GM19372 (cell line): ENCODE results near the gene LST1.
"Not testable (repeated sequence)": the region's sequence is repeated elsewhere in the genome, so short reads cannot be mapped to it uniquely, and the experiment has no call there.

ENCODE experiments used
- ATAC-seq: cut with Tn5 transposase; IDR thresholded peaks from one replicate; pipeline ENCODE4 v1.9.1; 2021; ENCODE audit warnings: mild to moderate bottlenecking, low read depth, moderate library complexity; ENCODE audit not compliant: unreplicated experiment

The LST1 gene

DNA sequence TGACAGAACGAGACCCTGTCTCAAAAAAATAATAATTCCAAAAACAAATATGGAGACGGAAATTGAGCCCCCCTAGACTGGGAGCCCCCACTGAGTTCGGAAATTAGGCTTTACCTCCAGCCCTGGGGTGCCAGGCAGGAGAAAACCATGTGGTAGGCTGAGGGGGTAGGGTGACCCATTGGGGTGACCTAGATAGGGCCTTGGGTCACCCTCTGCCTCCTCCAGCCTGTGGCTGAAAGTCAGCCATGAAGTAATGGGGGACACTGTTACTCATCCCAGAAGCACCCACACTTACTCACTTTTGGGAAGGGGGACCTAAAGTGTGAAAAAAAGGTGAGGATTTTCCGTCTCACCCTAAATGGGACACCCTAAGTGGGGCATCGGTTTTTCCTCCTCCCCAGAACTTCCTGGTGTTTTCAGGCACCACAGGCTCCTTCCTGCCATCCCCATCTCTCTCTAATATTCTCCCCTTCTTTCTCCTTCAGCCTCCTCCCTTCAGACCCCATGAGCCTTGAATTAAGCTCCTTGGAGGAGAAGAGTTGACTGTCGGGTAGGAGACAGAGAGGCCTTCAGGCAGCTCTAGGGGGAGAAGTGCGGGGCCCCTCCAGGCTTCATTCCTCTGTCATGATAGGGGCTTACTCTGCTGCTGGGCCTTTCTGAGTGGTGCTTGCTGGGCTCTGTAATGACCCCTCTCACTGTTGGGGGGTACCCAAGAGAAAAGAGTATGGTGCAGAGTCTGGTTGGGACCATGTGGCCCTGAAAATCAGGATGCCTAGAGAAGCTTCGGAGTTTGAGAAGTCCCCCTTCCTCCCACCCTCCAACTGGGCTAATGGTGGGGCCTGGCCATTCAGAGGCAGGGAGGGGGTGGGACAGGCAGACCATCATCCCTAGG lies 6.3 kb upstream of the LST1 start:
- no peak for ATAC-seq

DNA sequence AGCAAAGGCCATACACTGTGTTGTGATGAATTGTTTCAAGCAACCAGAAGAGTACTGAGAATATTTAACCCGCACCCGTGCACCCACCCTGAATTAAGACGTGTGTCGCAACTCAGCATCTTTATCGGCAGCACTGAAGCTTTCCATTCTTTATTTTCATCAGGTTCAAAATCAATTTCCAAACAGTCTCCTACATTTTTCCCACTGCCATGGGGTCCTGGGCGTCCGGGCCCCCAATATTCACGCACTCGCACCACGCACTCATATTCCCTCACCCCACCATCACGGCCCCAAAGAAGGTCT lies 5.7 kb upstream of the LST1 start:
- no peak for ATAC-seq

DNA sequence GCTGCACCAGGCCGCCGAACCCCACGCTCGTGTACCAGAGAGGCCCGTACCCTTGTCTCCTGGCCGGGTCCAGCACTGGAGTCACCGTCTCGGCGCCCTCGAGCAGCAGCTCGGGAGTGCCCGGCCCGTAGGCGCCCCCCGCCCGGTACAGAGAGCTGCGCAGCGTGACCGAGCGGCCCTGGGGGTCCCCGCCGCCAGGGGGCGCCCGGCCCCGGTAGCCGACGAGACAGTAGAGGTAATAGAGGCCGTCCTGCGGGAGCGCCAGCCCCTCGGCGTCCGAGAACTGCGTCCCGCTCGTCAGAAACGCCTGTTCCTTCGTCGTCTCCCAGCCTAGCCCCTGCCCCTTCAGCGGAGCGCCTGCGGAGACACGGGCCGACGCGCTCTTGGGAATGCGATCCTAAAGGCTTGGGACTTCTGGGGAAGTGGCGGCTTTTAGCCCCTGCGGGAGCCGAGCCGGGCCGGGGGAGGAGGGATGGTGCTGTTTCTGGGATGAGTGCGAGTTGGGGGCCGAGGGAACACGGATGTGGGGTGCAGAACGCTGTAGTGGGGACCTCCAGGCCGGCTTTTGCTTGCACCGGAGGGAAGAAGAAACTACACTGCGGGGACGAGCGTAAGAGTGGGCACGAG lies 5.2 kb upstream of the LST1 start:
- ATAC-seq, result no peak

DNA sequence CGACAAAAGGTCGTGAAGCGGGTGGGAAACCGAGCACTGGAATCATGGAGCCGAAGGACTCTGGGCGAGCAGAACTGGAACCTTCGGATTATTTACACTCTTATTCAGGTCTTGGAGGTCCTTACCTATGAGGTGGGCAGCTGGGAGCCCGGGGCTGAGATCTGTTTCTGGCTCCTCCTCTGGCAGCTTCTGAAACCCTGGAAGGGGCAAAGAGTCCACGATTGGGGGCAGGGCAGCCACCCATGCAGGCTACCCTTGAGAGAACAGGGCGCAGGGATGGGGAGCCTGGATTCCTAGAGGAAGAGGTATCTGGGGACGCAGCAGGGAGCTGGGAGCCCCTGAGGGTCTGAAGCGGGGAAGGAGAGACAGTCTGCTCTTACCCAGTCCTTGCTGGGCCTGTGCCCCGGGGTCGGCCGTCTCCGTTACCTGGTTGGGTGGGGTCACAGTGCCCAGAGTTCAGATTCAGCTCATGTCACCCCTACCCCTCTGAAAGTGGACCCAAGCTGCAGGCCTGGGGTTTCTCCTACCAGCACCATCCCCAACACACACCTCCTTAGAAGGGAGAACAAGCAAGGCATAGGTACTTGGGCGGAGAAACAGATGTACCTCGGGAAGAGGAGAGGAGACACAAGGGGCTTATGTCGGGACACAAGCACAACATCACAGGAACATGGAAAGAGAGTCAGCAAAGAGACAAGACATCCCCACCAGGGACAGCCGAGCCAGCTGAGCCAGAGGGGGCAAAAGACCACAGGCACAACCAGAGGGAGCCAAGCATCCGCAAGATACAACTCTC lies 4.4 kb upstream of the LST1 start:
- ATAC-seq, result no peak

DNA sequence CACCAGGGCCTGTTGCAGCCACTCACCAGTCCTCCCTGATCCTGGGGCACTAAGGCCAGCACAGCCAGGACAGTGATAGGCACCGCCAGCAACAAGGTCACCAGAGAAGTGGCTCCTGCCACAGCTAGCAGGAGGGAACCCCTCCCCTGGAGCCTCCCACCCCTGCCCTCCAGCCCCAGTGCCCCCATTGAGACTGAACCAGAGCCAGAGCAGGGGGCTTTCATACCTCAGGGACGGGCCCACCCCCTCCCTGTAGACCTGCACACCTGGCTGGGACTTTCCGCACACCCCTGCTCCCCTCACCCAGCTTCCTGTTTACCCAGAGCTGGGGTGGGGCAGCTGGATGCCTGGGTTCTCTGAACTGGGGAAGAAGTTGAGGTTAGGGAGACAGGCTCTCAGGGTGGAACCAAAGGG lies 3.8 kb upstream of the LST1 start, which contains the start of gene LTB:
Gene LTB, minus strand, starts transcription at position 195 of the 414 bp plus-strand sequence. Its CDS starts 7 bp downstream, at position 188.
- ATAC-seq, result no peak

DNA sequence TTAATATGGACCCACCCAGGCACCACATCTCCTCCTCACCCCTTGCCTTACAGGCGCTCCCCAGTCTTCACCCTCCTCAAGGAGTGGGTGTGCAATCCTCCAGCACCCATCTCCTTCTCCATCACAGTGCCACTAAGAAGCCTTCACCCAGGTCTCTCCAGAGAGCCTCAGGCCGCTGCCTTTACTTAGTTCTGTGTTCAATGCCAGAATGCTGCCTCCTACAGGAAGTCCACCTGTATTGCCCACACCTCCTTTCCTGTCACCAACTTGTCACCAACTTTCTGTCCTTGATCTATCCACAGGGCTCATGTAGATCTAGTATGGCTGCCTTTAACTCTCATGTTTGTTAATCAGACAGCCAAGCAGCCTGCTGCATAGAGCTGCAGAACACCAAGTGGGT lies 586 bp upstream of the LST1 start:
- ATAC-seq, result no peak

DNA sequence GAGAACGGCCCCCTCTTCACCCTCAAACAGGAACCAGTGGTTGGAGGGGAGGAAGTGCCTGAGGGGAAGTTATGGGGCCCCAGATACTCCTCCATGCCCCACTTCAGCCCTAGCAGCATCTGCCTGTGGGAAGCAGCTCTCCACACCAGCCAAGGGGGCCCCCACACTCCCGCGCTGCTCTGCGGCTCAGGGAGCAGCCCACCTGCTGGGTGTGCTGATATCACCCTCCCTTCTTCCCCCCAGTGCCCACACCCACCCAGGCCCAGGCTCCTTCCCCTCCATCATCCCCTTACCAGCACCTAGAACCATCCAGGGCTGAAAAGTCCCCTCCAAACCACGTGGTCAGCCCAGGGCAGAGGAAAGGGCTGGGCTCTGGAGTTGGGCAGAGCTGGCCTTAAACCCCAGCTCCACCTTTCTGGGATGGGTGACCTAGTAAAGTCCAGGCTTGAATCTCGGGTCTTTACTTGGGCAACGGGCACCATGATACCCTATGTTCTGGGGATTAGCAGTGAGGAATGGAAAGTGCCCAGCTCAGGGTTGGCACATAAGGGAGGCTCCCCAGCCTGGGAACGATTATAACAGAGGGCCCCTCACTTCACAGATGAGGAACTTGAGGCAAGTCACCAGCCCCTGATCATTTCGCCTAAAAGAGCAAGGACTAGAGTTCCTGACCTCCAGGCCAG lies 663 bp downstream of the LST1 start:
- no peak for ATAC-seq

DNA sequence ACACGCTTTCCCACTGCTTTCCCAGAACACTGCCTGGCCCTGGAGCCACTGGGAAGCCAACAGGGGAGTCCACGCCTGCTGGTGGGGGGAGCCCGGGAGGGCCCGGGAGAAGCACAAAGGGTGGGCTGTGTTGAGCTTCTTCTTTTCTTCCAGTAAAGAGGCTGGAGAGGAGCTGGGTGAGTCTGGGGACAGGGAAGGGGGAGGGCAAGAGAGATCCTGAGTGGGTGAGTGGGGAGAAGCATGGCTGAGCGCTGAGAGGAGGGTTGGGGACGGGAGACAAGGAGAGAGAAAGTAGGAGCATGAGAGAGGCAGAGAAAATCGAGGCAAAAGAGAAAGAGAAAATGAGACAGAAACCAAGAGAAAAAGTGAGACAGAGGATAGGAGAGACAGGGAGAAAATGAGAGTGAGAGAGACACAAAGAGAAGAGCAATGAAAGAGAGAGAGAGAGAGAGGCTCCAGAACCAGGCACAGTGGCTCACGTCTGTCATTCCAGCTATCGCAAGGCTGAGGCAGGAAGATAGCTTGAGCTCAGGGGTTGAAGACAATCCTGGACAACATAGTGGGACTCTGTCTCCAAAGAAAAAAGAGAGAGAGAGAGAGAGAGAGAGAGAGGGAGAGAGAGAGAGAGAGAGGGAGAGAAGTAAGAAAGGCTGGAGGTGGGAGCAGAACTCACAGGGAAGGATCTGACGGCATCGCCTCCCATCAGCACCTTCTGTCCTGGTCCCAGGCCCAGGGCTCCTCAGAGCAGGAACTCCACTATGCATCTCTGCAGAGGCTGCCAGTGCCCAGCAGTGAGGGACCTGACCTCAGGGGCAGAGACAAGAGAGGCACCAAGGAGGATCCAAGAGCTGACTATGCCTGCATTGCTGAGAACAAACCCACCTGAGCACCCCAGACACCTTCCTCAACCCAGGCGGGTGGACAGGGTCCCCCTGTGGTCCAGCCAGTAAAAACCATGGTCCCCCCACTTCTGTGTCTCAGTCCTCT lies 2.0 kb downstream of the LST1 start:
- ATAC-seq, result no peak

DNA sequence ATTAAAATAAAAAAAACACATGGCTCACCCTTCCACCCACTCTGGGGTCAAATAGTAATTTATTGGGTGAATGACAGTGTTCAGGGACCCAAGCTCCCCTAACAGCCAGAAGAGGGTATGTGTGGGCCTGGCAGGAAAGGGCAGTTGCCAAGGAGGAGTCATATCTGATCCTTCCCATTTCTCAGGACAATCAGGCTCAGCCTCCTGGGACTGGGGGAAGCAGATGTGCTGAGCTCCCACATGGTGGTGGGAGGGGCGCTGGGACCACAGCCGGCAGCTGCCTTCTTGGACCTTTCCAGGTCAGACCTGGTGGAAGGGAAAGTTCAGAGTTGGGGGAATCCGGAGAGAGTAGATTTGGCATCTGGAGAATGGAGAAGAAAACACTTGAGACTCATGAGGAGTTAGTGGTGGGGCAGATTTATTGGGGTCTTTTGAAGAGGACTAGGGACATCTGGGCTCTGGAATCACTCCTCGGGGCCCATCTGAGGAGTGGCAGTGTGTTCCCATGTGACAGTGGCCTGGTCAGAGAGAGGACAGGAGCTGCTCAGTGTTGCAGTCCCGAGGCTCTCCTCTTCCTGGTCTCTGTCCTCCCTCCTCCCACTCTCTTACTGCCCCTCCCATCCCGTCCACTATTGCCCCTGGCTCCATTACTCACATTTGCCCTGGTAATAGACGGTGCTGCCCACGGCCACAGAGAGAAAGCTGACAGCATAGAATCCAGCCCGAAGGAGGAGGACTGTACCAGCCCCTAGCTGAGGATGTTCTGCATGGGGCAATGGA lies 3.0 kb downstream of the LST1 start:
- ATAC-seq, result no peak

DNA sequence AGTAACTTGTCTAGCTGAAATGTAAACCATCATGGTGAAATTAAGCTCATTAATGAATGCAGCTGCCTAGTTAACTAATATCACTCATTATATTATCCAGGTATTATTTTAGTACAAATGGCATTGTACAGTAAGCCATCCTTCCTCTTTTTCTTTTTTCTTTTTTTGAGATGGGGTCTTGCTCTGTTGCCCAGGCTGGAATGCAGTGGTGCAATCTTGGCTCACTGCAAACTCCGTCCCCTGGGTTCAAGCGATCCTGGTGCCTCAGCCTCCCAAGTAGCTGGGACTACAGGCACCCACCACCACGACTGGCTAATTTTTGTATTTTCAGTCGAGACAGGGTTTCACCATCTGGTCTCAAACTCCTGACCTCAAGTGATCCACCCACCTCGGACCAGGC lies 4.6 kb downstream of the LST1 start:
- not testable (repeated sequence) for ATAC-seq

DNA sequence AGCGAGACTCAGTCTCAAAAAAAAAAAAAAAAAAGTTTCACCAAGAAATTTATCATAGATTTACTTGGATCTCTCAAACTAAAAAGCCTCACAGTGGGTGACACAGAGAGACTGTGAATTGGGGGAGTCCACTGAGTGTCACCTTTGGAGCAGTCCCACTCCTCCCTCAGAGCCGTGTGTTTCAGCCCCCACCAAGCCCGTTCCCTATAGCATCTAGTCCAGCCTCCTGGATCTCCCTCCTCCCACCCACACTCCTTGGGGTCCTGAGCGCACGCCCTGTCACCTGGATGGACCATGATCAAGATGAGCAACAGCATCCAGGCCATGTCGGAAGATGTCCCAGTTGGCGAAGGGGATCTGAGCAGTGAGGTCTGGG lies 6.3 kb downstream of the LST1 start:
- ATAC-seq, result no peak

DNA sequence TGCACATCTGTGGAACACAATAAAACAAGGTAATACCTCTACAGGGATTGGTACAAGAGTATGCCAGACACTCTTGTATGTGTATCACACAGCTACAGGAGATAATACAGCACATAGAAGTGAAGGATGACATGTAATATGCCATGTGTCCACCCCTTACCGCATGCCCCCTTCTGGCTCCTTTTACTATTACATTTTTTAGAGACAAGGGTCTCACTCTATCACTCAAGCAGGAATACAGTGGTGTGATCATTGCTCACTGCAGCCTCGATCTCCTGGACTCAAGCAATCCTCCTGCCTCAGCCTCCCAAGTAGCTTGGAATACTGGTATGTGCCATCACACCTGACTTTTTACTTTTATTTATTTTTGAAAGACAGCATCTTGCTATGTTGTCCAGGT lies 10.9 kb downstream of the LST1 start:
- no peak for ATAC-seq

DNA sequence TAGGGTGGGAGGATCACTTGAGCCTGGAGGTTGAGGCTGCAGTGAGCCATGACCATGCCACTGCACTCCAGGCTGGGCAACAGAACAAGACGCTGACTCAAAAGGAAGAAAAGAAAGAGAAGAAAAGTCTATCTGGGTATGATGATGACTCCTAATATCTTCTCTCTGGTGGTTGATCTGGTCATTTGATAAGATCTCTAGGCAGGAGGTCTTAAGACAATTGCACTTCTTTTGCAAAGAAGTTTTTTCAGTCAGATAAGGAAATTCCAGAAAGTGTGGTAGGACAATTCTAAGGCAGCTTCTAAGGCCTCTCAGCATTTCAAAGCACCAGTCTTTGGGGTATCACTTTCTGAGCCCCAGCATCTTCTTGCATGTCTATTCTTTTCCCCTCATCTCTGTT lies 21.2 kb downstream of the LST1 start:
- no peak for ATAC-seq

DNA sequence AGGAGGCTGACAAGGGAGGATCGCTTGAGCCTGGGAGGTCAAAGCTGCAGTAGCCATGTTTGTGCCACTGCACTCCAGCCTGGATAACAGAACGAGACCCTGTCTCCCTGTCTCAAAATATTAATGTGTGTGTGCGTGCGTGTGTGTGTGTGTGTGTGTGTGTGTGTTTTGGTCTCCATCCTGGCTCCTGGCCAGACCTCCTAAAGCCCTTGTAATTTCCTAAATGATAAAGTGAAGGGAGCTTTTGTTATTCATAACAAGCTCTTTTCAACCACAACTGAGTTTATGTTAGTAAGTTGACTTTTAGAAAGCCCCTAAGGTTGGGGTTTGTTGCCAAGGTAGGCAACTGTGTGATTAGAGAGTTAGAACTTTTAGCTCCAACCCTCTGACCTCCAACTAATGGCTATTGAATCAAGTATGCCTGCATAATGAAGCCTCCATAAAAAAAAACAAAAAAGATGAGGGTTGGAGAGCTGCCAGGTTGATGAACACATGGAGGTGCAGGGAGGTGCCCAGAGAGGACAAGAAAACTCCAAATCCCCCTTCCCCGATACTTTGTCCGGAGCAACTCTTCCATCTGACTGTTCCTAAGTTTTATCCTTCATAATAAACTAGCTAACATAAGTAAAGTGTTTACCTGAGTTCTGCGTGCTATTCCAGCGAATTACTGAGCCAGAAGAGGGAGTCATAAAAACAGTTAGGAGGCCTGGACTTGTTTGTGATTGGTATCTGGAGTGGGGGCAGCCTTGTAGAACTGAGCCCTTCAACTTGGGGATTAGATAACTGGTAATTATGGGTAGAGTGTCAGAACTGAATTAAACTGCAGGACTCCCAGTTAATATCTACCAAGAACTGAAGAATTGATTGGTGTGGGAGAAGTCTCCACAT lies 23.7 kb downstream of the LST1 start:
- no peak for ATAC-seq

DNA sequence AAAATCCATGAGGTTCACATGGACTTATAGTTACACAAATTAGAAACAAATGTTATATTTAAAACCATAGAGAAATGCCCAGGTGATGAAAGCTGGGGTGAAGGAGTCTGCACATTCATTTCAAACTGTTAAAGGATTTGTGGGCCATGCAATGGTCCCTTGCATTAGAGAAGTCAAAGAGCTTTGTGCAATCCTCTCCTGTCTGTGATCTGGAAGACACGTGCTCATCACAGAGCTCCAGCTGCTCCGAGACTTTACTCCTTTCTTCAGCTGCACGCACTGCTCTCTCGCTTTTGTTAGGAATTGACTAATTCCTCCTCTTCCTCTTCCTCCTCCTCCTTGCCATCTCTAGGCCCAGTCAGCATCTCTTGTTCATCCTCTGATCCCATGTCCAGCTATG lies 24.9 kb downstream of the LST1 start:
- ATAC-seq, result no peak

DNA sequence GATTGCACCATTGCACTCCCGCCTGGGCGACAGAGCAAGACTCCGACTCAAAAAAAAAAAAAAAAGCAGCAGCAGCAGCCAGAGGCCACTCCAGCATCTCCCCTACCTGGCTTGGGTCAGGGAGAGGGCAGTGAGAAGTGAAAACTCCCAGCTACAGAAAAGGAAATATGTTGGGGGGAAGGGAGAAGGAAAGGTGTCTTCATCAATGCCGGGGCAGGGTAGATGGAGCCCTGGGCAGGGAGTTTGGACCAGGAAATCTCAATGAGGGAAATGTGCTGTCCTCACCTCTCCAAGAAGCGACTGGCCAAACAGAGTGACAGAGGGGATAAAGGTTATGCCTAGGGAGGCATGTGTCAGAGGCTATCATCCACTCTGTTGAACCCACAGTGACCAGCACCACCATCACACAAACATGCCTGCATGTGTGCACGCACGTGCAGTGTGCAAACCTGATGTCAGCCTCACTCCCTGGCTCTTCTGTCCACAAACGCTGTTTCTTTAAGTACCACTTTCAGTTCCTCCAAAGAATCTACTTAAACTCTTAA lies 28.1 kb downstream of the LST1 start:
- ATAC-seq, result peak; percentile 64

DNA sequence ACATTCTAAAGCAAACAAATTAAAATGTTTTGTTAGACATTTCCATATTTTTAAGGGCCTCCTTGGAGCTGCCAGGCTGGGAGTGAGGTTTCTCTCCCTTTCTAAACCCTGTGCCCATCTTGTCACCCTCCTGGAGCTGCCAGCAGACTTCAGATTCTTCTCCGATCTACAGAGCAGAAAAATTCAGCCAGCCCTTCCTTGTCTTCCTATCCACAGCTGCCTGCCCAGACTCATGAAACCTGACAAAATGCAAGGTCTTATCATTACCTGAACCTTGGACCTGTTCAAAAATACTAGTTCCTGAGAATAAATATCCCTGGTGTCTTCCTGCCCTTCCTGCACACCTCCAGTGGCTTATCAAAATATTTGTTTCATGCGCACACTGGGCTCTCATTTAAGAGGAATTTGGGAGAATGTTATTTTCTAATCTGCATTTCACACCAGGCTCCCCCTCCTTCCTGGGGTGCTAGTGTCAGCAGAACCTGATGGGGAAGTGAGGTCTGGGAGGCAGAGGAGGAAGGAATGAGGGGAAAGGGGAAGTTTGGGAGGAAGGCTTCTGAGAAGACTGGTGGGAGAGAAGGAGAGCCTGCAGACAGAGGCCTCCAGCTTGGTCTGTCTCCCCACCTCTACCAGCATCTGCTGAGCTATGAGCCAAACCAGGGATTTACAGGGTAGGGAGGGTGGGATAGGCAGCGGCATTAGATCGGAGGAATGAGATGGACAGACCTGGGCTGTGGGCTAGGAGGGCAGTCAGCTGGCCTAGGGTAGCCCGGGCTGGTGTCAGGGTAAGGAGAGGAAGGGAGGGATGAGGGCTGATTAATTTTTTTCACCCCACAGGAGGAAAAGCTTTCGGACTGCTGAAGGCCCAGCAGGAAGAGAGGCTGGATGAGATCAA lies 28.9 kb downstream of the LST1 start, which contains the start of gene AIF1:
Gene AIF1, plus strand, starts transcription at position 551 of the 895 bp plus-strand sequence. Its CDS starts 96 bp downstream, at position 647.
- peak; percentile 12 for ATAC-seq
